Measurements from ENCODE around the gene XRRA1. TPM values are rescaled to one million over a fixed set of nuclear protein-coding genes. Genes with fewer than 3 reads are reported as not detected.
"Not testable (repeated sequence)": the region's sequence is repeated elsewhere in the genome, so short reads cannot be mapped to it uniquely, and the experiment has no call there.

The XRRA1 gene
- total RNA-seq, 1 donor from 2014 or later, result 12.3 TPM

DNA sequence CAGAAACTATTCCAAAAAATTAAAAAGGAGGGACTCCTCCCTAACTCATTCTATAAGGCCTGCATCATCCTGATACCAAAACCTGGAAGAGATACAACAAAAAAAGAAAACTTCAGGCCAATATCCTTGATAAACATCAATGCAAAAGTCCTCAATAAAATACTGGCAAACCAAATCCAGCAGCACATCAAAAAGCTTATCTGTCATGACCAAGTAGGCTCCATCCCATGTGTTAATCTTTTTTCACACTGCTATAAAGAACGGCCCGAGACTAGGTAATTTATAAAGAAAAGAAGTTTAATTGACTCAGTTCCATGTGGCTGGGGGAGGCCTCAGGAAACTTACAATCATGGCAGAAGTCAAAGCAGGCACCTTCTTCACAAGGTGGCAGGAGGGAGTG, 123.3 kb downstream of the XRRA1 start:
- DNase-seq, result not testable (repeated sequence)

DNA sequence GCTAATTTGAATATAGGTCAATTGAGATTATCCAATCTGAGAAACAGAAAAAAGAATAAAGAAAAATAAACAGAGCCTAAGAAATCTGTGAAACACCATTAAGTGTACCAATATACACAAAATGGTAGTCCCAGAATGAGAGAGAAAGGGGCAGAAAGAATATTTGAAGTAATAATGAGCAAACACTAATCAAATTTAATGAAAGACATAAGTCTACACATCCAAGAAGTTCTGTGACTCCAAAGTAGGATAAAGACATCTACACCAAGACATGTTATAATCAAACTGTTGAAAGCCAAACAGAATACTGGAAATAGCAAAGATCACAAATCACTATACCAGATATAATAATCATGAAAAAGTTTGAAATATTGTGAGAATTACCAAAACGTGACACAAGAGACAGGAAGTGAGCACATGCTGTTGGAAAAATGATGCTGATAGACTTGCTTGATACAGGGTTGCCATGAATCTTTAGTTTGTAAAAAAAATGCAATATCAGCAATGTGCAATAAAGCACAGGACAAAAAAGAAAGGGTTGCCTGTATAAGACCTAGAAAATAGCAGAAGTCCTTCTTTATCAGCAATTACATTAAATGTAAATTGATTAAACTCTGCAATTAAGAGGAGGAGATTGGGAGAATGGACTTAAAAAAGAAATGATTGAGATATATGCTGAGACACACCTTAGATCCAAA, 124.5 kb downstream of the XRRA1 start:
- no peak for DNase-seq

DNA sequence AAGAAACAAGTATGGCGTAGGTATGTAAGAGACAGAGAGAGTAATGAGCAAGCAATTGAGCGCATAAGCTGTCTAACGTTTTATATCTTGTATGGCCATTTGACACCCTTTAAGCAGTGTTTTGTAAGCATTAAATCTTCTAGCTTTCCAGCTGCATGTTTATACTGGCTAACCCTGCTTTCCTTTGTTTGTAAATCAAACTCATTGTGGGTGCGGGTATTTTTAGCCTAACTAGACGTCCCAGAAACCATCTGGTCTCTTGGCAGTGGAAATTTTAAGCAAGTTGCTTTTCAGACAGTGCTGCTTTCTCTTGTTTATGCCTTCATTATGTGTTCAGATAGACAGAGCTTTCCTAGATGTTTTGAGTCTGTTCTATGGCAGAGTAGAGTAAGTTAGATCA, 126.7 kb downstream of the XRRA1 start:
- peak; percentile 65 for DNase-seq

DNA sequence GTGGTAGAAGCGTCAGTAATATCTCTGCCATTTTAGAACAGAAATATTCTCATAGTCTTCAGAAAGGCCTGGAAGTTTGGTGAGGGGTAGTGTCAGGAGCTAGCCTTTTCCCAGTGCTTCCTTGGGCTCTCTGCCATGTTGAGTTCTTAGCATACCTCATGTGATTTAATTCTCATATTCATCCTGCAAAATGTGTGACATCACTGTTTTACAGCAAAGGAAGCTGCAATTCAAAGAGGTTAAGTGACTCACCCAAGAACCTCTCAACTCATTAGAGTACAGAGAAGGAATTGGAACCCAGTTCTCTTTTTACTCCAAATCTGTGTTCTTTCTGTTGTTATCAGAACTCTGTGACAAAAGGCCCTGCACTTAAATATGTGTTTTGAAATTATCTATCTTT, 128.1 kb downstream of the XRRA1 start:
- no peak for DNase-seq

DNA sequence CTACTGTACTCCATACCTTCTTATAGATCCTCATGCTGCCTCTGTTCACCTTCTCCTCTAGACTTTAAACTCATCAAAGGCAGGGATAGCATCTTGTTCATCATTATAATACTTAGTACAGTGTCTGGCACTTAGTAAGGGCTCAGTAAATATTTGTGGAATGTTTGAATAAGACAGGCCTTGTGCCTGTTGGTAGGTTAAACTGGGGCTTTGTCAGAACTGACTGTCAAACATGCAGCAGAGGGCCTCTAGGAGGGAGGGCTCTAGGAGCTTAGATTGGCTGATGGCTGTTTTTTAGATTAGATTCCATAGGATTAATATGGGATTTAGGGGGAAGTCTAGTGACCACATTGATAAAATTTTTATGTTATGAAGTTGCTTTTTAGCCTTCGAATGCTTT, 129.5 kb downstream of the XRRA1 start:
- no peak for DNase-seq

DNA sequence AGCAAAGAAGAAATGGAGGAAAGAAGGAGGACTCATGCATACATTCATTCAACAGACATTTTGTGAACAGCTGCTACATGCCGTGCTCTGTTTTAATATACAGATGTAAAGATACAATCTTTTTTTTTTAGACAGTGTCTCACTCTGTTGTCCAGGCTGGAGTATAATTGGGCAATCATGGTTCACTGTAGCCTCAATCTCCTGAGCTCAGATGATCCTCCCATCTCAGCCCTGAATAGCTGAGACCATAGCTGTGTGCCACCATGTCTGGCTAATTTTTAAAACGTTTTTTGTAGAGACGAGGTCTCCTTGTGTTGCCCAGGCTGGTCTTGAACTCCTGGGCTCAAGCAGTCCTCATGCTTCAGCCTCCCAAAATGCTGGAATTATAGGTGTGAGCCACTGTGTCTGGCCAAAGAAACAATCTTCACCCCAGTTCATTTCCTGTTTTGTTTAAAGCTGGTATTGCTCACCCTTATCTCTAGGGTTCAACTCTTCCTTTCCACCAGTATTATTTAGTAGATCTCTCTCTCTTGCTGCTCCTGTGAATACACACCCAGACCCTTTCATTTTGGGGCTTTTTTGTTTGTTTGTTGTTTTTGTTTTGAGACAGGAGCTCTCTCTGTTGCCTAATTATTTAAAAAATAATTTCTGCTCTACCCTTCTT, 130.5 kb downstream of the XRRA1 start:
- no peak for DNase-seq

DNA sequence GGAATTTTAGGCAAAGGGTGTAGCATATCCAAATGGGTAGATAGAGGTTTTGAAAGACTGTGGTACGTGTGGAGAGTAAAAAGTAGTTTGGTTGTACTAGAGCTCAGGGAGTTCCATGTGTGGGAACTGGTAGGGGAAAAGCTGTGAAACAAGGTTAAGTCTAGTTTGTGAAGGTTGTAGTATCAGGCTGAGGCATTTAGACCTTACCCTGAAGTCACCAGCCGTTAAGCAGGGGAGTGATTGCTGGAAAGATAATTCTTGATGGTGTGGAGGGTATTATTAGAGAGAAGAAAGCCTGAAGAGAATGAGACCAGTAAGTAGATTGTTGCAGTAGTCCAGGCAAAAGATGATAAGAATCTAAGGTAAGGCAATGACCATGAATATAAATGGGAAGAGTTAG, 132.2 kb downstream of the XRRA1 start:
- DNase-seq, result no peak

DNA sequence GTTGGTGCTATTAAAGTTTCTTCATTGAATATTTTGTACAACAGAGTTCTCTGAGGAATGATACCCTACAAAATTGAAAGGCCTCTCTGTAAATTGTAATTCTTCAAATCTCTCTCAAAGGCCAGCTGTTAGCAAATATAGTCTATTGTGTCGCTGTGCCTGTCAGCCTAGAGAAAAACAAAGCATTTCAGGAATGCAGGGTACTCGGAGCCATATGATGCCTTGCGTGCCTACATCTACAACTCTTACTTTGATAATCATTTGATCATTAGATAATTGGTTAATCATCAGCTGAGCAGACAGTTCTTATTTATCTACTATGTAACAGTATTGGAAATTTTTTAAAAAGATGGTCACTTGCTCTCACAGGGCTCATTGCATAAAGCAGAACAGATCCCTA, 132.9 kb downstream of the XRRA1 start:
- peak; percentile 5 for DNase-seq

DNA sequence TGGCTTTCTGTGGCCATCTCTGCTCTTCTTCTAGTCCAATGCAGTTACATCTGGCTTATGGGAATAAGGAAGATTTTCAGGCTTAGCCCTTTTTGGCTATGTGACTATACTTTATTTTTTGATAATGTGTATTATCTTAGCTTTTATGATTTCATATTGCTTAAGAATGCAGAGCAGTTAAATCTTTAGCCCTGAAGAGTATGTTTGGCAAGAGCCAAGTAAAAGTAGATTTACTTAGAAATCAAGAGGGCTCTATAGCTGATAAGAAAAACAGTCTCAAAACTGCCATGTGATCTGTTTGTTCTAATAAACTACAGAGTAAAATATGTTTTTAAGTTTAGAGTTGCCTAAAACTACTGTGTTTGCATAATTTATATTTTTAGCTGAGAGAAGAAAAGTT, 139.1 kb downstream of the XRRA1 start:
- no peak for DNase-seq

DNA sequence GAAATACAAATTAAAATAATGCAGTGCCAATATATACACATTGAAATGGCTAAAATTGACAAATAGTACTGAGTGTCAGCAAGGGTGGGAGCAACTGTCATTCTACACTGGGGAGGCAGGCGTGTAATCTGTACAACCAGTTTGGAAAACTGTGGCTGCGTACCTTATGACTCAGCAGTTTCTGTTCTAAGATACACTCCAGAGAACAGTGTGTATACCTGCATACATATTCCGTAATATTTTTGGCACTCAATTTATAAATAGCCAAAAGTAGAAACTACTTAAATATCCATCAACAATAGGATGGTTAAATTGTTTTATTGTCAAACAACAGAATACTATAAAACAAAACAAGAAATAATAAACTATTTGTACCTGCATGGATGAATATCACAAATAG, 142.6 kb downstream of the XRRA1 start:
- no peak for DNase-seq

DNA sequence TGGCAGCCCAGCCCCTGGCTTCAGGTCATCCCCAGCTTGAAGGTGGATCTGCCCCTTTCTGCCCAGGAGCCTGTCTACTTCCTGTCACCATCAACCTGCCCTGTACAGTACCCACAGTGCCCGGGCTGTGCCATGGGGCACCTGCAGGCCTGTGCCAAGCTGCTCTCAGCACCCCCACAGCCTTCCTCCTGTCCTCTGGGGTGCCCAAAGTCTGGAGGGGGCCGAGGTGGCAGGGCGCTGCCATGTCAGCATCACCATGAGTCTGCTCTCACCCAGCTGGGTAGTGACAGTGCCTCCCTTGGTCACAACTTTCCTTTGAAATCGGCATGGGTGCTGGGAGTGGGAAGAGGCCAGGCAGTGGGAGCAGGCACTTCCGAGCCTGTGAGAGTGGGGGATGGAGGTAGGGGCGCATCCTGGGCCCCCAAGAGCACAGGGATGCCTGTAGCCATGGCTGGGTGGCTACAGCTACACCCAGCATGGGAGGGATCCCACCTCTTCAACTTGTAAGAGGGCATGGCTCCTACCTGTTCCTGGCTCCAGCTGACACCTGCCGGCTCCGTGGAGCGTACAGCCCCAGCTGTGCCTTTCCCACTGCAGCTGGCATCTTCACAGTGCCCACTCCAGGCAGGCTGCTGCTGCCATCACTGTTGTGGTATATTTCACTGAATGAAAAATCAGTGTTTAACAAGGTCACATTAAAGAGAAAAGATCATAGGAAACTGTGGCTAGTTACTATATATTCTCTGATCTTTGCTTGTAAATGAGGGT, 157.4 kb downstream of the XRRA1 start:
- DNase-seq, result no peak

Small RNA genes lying within 50 kb of the gene (small RNA-seq; reads per million reads assigned to genes)
- not detected for gene RN7SL239P (ENCODE audit: low replicate concordance)
- not detected for gene RNU6-216P (ENCODE audit: low replicate concordance)

Other genes with a start within 250 kb of the XRRA1 start
- 1.8 TPM for gene CHRDL2, start 217.7 kb downstream of the XRRA1 start, total RNA-seq
- 28.7 TPM for gene RNF169, start 200.2 kb downstream of the XRRA1 start, total RNA-seq
- gene SPCS2, start 175 bp upstream of the XRRA1 start, total RNA-seq, result 35.8 TPM
- 24.6 TPM for gene NEU3, start 39.8 kb upstream of the XRRA1 start, total RNA-seq
- not detected for gene OR2AT4, start 147.8 kb upstream of the XRRA1 start, total RNA-seq
- gene SLCO2B1, start 202.0 kb upstream of the XRRA1 start, total RNA-seq, result 20.3 TPM

All from tongue (tissue), 3 donors.